GM19328 (cell line): Measurements from ENCODE around the gene FOXD2.
"Not testable (repeated sequence)": the region's sequence is repeated elsewhere in the genome, so short reads cannot be mapped to it uniquely, and the experiment has no call there.

ENCODE experiments used
- ATAC-seq: cut with Tn5 transposase; IDR thresholded peaks from one replicate; pipeline ENCODE4 v1.9.1; 2021; ENCODE audit warnings: mild to moderate bottlenecking, moderate library complexity; ENCODE audit not compliant: unreplicated experiment

Gene FOXD2

GRCh38 chr1:47439017-47439818 is 1.4 kb downstream of the FOXD2 start:
- ATAC-seq, result no peak

DNA sequence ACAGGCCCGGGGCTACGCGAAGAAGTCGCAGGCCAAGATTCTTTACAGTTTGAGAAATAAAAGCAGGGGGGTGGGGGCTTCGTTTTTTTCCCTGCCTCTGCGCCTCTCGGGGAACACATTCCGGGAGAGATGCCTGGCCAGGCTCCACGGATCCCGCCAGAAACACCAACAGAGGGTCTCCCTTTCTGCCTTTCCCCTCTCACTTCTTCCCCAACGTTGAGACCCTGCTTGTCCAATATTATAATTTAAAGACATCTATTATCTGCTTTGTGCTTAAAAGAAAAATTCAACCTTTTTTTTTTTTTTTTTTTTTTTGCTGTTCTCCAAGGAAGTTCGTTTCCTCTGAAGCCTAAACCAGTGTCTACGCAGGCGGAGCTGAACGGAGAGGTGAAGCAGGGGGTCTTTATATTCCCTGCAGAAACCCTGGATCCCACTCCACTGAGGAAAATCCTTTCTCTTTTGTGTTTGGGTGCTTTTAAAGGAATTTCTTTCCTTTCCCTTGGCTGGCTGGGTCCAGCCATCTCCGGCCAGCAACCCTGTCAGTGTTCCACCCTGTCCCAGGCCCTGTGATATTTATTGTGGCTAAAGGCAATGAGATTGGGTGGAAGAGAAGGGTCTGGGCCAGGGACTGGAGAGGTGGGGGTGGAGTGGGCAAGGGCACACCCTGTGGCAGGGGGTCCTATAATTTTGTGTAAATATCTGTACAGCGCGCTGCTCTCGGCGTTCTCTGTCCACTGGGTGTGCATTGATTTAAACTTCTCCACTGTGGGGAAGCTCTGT is 2.2 kb downstream of the FOXD2 start:
- ATAC-seq, result no peak

- no peak for ATAC-seq
Measured at GRCh38 chr1:47440599-47441081, 2.8 kb downstream of the FOXD2 start.

DNA sequence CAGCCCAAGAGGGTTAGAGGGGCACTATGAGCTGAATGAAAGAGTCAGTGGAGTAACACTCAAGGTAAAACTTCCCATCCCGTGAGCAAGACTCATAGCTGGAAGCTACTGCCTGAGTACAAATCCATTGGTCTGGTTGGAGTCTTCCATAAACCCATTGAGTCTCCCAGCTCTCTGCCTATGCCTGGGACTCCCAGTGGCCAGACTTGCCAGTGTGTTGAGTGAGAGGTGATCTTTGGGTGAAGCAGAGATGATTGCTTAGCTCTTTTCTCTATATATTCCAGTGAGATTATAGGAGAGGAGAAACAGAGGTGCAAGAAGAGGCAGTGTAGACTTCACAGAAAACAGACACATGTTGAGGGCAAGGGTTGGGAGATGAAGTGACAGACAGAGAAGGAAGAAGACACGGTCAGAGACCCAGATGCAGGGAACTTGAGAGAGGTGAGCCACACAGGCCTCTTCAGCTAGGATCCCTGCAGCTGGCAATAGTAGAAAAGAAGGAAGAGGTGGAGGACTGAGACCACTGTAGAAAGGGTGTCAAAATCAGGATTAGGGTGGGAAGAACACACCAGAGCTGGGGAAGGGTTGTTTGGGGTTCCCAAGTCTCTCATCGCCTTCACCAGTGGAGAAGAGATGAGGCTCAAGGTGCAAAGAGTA is 3.7 kb downstream of the FOXD2 start:
- no peak for ATAC-seq

- ATAC-seq, result no peak
Measured at GRCh38 chr1:47442202-47442601, 4.4 kb downstream of the FOXD2 start.

DNA sequence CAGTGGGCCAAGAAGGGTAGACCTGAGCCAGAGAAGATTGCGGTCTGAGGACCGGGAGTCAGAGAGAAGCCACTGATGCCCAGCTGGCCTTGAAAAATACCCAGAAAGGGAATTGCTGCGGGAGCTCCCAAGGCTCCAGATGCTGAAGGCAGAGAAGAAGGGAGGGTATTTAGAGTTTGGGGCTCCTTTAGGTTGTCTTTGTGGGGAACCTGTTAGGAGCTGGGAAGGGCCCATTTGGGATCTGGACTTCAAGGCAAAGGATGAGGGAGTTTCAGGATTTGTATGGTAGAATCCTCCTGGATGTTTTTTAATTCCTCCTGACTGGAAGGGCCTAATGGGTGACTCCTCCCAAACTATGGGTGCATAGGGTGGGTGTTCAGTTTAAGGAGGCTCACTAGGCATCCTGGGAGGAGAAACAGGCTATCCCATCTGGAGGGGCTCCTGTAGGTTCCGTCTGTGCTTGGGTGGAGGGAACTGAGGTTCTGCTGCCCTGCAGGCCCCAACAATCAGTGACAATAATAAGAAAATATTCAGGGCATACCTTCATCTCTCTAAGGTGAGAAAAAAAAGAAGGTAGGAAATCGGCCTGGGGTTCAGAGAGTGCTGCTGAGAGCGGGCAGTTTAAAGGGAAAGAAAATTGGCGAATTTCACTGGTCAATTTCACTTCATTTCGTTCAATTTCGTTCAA is 5.1 kb downstream of the FOXD2 start:
- ATAC-seq, result no peak

DNA sequence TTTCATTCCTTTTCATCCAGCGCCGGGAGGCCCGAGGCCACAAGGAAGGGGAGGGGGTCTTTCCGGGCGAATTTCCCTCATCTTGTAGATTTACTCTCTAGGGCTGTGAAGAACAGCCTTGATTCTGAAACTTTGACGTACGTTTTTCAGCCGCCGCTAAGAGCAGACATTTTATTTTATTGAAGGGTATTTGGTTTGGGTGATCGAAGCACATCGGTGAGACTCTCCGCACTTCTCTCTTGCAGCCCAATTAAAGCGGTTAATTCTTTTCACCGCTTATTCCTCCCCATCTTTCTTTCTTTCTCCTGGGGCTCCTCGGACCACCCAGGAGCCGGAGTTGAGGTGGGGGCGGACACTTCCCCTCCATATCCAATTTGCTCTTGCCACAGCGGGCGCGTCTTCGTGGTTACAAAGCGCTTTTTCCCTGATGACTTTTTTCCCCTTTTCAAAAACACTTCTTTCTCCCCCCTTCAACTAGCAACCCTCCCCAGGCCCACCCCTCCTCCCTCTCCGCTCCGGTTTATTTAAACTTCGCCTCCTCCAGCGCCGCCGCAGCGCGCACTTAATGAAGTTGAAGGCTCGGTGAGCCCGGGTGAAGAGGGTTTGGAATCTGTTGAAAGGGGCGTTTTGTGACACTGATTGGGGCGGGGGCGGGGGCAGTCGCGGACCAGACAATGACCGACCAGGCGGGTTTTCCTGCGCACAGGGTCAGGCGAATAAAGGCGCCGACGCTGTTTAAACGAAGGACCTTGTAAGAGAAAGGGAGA is 5.9 kb downstream of the FOXD2 start:
- no peak for ATAC-seq

DNA sequence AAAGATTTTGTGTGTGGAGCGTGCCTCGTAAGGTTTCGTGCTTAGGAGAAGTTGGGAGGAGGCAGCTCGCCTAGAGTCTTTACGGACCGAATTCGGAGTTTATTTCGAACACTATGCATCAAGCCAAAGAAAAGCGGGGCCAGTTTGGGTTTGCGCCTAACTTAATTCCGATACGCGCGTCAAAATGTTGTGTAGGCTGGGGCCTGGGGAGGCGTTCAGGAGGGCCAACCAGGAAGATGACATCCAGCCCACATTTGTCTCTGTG is 6.4 kb downstream of the FOXD2 start:
- ATAC-seq, result no peak

DNA sequence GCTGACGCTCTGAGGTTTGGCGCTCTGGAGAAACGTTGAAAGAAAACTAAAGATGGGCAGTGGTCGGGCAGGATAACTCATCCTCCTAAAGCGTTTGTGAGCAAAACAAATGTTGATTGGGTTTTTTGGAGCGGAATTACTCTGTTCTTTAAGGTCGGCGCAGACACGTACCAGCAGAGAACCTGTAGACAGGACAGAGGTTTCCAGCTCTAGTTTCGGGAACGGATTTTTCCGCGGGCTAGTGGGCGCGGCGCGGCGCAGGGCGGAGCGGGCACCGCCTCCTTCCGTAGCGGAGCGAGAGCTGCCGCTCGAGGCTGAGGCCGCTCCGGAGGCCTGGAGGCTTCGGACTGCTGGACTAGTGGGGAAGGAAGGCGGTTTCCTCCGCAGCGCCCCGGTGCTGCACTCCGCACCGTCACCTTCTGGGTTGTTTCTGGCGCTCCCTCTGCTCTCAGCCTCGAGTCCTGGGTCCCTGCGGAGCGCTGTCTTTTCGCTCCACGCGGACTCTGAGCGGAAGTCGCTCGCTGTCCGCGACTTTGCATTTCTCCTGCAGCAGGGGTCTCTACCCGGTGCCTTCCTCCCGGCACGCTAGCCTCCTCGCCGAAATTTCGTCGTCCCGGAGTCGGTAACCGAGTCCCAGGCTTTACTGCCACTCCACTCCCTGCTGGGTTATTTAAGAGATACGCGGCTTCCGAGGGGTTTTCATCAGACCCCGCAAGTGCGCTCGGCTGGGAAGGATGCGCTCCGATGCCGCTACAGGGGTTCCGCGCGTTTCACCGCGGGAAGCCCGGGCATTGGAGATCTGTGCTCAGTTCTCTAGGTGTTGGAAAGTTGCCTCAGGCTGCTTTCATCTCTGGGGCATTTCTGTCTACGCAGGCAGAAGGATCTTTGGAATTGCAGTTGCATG is 7.0 kb downstream of the FOXD2 start:
- ATAC-seq, result no peak

GRCh38 chr1:47445823-47446550 is 8.1 kb downstream of the FOXD2 start:
- no peak for ATAC-seq

GRCh38 chr1:47448462-47449222 is 10.8 kb downstream of the FOXD2 start:
- ATAC-seq, result no peak

- no peak for ATAC-seq
Measured at GRCh38 chr1:47449822-47450552, 12.1 kb downstream of the FOXD2 start.

GRCh38 chr1:47450606-47451005 is 12.8 kb downstream of the FOXD2 start:
- no peak for ATAC-seq

- ATAC-seq, result no peak
Measured at GRCh38 chr1:47452426-47452825, 14.6 kb downstream of the FOXD2 start.

DNA sequence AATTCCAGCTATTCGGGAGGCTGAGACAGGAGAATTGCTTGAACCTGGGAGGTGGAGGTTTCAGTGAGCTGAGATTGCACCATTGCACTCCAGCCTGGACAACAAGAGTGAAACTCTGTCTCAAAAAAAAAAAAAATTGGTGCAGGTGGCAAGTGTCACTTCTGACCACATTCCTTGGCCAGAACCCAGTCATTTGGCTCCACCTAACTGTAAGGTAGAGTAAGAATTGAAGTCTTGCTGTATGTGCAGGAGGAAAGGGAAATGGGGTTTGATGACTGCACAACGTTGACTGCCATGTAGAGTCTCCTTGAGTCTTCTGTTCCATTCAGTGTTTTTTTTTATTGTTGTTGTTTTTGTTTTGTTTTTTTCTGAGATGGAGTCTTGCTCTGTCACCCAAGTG is 16.1 kb downstream of the FOXD2 start:
- not testable (repeated sequence) for ATAC-seq

DNA sequence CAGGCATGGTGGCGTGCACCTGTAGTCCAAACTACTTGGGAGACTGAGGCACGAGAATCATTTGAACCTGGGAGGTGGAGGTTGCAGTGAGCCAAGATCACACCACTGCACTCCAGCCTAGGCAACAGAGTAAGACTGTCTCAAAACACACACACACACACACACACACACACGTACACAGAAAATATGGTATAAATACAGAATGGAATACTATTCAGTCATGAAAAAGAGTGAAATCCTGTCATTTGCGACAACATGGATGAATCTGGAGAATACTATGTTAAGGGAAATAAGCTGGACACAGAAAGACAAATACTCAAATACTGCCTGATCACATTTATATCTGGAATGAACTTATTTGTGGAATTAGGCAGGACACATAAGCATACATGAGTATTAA is 18.4 kb downstream of the FOXD2 start:
- ATAC-seq, result no peak

- not testable (repeated sequence) for ATAC-seq
Measured at GRCh38 chr1:47457547-47457946, 19.7 kb downstream of the FOXD2 start.
